Activated CD4-positive, CD25-positive, alpha-beta regulatory T cell treated with anti-CD3 and anti-CD28 coated beads, Interleukin-2, amount 50 U/mL, for 16 hours (primary cell): ENCODE data around the gene THNSL1.
"Not testable (repeated sequence)": the region's sequence is repeated elsewhere in the genome, so short reads cannot be mapped to it uniquely, and the experiment has no call there.

Source experiments
- DNase-seq: peaks from one replicate; pipeline ENCODE4 v3.0.0-alpha.2; 2020; ENCODE audit warnings: low read depth, low spot score

THNSL1 gene, protein sequence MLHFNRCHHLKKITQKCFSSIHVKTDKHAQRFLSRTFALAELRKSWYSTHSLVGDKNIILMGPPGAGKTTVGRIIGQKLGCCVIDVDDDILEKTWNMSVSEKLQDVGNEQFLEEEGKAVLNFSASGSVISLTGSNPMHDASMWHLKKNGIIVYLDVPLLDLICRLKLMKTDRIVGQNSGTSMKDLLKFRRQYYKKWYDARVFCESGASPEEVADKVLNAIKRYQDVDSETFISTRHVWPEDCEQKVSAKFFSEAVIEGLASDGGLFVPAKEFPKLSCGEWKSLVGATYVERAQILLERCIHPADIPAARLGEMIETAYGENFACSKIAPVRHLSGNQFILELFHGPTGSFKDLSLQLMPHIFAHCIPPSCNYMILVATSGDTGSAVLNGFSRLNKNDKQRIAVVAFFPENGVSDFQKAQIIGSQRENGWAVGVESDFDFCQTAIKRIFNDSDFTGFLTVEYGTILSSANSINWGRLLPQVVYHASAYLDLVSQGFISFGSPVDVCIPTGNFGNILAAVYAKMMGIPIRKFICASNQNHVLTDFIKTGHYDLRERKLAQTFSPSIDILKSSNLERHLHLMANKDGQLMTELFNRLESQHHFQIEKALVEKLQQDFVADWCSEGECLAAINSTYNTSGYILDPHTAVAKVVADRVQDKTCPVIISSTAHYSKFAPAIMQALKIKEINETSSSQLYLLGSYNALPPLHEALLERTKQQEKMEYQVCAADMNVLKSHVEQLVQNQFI

DNA sequence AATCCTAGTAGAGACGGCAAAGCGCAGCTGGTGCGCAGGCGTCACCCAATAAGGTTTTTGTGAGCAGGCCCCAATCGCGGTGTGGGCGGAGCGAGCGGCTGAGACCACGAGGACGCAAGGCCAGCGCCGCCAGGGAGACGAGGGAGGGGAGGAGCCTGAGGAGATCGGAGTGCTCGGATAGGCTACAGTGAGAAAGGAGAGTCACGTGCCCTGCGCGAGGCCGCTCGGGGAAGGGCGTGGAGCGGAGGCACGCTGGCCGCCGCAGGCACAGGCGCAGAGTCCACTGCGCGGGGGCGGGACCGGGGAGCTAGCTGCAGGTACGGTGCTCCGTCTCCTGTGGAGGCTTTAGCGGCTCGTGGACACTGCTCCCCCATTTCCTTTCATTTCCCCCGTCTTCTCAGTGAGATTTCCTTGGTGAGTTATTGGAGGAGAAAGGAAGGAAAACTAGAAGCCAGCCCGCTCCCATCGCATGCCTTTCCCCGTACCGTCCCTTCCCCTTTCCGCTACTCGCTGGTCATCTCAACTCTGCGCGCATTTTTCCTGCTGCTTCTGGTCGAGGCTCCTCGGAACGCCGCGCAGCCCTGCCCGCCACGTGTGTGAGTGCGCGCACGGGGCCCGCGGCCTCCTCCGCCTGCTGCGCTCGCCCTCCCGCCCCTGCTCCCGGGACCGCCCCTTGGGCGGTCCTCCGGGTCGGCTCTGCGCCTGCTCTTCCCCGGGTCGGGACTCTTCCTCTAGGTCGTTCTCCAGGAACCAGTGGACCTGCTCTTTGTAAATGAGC lies at the start of gene THNSL1:
Gene THNSL1 (plus strand): TSS at position 237 of the 778 bp plus-strand sequence. CDS start 6,612 bp downstream, outside the sequence.
- peak; percentile 94 for DNase-seq

DNA sequence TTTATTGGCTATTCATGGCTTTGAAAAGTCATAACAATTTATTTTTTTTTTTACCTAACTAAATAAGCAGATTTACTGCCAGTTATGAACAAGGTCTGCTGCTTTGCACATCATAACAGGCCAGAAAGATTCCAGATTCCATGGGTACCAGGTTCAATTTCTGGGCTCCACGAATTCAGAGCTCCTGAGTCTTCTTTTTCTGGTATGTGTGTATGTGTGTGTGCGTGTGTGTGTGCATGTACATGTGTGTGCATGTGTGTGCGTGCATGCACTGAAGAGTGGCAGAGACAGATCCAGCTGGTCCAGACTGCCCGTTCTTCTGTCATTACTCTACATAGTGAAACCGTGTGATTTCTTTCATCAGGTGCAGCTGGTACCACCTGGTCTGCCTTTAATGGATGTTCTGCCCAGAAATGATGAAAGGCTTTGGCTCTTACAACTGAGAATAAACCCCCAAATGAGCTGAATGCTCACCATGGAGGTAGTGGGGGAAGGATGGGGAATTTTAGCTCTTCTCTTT lies 49.4 kb upstream of the THNSL1 start:
- DNase-seq, result no peak

DNA sequence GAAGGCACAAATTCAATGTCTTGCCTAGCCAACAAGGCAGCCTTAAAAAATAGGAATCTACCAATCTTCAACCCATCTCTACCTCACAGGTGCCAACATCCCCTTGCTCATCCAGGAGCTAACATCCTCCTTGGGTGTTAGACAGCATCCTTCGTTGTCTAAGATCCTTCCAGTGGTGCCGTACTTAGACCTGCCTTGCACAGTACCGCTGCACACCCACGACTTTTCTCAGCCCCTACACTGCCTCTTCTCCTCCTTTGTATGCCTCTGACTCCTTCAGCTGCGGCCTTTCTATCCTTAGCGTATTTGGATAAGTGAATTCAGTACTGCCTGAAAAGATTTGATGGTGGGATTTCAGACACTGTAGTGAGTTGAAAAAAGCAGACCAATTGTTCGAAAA lies 48.1 kb upstream of the THNSL1 start:
- no peak for DNase-seq

DNA sequence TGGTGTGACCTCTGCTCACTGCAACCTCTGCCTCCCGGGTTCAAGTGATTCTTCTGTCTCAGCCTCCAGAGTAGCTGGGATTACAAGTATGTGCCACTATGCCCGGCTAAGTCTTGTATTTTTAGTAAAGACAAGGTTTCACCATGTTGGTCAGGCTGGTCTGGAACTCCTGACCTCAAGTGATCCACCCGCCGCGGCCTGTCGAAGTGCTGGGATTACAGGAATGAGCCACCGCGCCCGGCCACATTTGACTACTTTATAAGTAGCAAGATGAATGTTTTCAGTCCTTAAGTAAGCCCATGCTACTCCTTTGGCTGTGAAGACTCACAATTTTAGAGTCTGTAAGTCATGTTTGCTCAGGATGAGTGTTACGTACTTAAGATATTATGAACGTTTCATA lies 47.5 kb upstream of the THNSL1 start:
- DNase-seq, result not testable (repeated sequence)

DNA sequence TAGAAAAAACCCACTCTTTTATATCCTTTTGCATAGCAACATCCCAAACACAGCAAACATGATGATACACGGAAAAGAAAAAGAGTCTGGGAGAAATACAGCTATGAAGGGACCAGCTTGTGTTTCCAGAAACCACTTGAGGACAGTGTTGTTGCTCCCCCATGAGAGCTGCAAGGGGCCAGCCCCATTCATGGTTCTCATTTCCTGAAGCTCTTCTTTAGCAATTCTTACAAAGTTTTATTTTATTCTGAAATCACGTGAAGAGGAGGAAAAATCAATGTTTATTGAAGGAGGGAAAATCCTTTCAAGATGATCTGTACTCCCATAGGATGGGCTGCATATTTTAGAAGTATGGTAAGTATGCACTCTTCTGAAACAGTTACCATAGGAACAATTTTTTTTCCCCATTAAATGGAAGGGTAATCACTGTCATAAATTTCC lies 46.6 kb upstream of the THNSL1 start:
- no peak for DNase-seq

DNA sequence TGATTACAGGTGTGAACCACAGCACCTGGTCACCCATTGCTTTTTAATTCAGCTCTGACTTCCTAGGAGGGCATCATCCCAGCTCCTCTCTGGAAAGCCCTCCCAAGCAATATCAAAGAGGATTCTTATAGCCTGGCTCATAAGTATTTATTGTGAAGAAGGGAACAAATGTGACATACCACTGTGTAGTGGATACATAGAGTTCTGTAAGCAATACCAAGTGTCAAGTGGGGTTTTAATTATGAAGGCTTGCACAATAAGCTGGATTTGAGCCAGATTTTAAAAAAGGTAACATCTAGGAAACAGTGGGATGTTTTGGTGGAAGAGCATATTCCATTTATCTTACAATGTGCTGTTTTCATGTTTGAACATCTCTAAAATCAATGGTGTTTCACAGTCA lies 45.0 kb upstream of the THNSL1 start:
- DNase-seq, result no peak

DNA sequence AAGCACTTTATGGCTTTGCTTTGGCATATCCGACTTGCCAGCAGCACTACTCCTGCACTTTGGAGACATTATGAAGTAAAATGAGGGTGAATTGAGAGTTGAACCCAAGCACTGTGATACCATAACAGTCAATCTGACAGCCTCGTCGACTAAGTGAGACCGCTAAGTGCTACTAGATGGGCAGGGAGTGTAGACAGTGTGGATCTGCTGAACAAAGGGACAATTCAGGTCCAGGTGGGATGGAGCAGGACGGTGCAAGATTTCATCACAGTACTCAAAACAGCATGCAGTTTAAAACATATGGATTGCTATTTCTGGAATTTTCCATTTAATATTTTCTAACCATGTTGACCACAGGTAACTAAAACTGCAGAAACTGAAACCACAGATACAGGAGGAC lies 43.2 kb upstream of the THNSL1 start:
- no peak for DNase-seq

DNA sequence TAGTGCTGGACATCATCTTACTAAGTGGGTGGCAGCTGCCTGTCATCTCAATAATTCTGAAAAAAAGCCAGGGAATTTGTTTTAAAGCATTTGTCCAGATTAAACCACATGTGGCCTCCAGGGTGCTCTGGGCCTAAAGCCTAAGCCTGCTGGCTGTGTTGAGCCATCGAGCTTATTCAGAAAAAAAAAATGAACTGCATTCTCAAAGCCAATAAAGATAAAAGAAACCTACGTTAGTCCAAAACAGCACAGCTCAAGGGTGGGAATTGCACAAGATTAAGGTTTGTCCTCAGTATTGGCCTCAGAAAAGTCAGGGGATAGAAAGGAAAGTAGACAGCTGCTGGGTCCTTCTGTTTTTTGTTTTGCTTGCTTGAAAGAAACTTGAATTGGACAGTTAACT lies 41.4 kb upstream of the THNSL1 start:
- no peak for DNase-seq

DNA sequence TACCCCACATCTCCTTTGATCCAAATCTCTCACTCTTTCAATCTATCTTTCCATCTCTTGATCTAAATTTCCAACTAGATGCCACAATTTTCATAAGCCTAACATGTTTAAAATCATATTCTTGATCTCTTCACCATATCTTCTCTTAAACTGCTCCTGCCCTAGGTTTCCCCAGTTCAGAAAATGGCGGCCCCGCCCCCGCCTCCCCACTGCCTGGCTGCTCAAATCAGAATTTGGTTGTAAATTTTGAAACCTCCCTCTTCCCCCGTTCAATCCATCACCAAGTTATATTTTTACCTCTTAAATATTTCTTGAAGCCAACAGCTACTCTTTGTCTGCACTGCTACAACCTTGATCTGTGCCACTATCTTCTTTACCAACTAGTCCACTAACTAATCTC lies 36.7 kb upstream of the THNSL1 start:
- no peak for DNase-seq

DNA sequence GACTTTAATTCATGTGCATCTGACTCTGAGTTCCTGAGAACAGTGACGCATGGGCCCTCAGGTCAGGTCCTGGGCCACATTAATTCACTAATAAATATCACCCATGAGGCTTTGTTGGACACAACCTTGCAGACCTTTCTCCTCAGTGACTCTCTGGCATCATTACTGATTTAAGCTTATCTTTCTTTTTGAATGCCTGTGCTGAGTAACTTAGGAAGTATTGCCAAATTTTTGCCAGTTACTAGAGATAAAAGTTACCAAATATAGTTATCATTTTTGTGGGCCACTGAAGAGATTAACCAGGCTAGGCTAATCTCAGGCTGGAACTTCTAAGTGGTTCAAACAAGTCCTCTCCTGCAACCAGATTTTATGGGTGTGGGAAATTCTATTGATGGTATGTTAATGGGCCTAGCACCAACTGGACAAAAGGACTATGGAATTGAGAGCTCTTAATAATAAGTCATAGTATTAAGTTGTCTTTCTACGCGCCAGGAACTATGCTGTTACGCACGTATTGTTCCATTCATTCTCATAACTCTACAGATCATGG lies 35.2 kb upstream of the THNSL1 start:
- DNase-seq, result no peak

DNA sequence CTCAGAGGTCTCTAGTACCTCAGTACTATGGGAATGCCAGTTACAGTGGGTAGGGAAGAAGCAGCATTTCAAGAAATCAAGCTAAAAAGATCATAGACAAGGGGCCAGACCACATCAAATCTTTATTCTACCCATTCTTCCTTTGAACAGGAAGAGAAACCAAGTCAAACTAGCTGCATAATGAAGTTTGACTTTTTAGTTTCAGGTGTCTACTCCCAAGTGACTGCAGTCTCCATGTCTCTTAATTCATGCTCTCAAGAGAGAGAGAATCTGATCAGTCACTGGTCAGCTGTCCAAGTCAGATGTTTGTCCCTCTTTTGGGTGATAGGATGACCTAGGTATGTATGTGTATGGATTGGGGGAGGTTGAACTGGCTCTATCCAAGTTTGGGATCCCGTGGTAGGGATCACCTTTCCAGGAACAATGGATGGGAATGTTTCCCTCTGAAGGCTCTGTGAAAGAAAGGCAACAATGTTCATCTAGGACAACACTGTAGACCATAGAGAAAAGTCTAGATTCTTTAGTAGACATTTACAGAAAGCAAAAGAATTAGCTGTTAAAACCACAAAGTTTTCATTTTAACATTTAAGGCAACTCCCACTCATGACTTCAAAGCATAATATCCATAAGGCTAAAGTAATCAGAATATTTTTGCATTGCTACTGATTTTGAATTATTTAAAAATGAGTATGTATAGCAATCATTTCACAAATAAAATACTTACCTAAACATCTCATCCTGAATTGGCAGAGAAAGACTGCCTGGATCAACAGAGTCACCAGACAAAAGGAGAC lies 33.9 kb upstream of the THNSL1 start:
- no peak for DNase-seq

DNA sequence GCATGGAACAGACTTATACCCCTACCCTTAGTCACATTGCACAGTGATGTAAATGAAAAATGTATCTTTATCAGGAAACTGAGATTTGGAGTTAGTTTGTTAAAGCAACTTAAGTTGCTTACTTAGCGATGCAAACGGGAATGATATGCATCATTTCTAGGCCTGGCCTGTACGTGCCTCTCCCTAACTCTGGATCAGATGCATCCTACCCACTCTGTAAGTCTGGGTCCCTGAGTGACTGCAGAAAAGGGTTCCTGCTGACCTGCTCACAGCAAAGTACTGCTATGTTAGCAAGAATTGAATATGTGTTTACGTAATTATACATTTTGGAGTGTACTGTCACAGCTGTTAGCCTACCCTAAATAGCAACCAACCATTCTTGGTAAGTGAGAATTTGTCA lies 33.3 kb upstream of the THNSL1 start:
- no peak for DNase-seq

DNA sequence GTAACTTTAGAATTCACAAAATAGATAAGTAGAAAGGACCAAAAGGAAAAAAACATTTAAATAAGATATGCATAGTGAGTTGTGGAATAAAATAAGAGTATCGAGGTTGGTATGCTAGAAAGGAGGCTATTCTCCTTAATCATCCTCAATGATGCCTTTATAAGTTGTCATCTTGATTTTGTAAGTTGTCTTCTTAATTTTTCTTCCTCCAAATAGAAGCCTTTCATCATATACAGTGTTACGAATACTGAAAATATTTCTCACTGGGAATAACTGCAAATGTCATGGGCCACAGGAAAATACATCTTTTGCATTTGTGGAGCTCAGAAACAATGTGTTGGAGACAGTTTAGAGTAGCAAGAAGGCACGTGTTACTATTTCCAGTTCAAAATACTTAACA lies 32.5 kb upstream of the THNSL1 start:
- DNase-seq, result no peak

DNA sequence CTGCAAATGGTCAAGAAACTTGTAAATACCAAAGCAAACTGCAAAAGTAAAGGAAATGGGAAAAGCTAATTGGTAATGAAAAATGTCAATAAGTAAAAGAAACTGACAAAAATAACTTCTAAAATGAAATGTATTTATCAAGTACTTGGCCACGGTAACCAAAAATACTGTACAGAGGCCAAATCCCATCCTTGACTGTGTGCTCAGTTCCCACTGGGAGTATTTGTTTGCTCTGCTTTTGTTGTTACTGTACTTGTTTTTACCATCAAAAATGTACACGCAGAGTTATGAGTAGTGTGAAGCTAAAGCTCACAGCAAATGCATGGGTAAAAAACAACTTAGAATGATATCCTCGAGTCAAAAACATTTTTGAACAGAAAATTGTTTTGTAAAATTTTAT lies 31.5 kb upstream of the THNSL1 start:
- DNase-seq, result no peak

DNA sequence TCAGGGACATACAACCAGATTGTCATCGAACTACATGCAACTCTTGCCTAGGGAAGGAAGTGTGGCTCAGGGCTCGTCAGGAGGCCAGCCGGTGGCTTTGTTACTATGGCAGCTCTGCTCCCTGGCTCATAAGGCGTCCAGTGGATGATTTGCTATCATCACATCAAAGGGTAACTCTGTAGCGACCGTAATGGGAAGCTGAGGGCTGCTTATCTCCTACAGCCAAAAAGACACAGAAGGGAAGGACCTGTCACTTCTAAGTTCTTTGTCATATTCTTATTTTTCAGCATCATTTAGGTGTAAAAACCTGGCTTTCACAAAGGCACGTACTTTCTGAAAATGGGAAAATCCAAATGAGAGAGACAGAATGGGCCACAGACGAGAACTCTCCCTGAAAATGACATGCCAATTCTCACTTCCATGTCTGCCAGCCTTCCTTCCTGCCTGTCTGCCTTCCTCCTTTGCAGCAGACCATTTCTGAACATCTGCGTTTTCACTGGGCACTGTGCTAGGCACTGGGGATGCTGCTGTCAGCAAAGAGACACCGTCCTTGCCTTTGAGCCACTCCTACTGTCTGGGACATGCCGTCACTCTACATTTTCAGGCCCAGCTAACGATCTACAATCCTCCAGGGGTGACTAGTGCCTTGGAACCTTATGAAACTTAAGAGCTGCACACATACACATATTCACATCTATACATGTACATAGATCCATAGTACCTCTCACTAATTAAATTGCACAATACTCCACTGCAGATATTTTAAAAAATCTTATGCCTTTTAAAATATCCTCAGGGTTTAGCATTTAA lies 27.4 kb upstream of the THNSL1 start:
- no peak for DNase-seq

DNA sequence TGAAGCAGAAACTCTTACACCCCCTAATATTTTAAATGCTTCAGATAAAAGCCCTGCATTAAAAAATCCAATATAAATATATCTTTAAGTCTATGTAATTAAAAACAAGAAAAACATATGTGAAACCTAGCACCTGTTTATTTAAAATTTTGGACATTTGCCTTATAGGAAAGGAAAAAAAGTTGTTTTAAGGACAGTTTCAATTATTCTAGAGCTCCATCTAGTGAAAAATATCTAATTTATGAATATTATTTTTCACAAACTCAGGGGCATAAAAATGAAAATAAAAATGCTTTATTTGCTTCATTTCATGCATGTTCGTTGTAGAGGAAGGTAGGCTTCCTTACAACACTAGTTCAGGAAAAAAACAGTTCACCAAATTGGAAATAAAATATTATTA lies 26.5 kb upstream of the THNSL1 start:
- DNase-seq, result no peak

DNA sequence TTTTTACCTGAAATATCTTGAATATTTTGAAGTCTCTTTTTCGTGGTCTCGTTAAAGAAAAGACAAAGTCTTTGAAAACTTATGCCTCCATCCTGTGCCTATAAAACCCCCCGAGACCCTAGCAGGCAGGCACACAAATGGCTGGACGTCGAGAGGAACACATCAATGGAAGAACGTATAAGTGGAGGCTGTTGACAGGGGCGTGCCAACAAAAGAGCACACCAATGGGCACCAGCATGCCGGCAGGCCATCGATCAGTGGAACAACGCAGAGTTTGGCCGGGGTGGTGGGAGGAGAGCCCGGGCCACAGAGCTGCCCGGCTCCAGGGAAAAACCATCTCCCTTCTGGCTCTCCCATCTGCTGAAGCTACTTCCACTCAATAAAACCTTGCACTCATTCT lies 25.1 kb upstream of the THNSL1 start:
- no peak for DNase-seq

DNA sequence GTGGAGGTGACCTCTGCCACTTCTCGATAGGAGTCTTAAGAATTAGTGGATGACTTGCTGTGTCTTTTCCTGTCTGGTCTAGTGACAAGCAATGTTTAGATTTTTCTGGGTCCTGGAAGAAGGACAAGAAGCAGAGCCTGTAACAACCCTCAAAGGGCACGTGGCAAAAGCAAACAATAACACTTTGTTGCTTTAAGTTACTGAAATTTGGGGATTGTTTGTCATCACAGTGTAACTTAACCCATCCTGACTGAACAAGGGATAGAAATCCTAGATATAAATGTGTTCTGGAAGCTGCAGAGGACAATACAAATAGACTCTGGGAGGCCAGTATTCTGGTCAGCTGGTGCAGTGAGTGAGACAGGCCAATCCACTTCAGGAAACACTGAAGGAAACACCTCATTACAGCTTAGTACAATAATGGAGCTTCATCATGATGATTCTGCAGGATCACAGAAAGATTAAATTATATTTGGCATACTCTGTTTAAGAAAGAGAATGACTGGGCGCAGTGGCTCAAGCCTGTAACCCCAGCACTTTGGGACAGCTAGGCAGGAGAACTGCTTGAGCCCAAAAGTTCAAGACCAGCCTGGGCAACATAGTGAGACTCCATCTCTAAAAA lies 23.8 kb upstream of the THNSL1 start:
- DNase-seq, result no peak

DNA sequence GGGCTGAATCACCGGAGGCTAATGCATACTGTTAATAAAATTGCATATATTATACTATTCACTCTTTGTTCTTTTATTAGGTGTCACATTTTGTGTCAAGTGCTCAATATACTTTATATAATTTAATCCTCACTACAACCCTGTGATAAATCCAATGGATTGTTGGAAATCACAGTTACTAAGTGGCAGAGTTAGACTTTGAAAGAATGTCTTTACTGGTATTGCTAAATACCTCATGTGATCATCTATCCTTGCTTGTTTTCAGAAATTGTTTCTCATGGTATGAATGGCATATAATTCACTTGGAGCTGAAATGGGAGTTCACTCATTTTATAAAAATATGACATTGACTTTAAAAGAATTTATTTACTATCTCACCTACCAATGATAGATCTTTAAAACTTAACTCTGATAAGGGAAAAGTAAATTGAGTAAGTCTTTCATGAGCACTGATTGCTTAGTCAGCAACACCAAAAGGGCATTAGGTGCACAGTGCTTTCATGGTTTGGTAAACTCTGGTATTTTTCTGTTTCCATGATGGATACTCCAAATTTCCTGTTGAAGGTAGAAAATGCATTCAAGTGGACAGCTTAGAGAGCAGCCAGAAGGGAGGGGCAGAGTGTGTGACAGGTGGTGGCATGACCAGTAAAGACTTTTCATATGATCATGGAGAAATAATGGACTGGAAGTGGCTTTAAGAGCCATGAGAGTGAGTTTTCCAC lies 23.0 kb upstream of the THNSL1 start:
- no peak for DNase-seq
